Measurements from ENCODE around the gene ZNF524. TPM values are rescaled to one million over a fixed set of nuclear protein-coding genes. Genes with fewer than 3 reads are reported as not detected.
A peak's percentile ranks its signal among the peaks of the same experiment; 100 is the strongest.

Gene ZNF524
- total and polyA plus RNA-seq, 9 of the 15 experiments (the other 6 are each of a cell fraction or from before 2014, with no cell fraction given): 0.08 to 15.6 (median 2.9) TPM

GRCh38 chr19:55621205-55621672, 21.2 kb downstream of the ZNF524 start:
- Histone ChIP-seq H3K4me2 (ENCODE audit: insufficient read depth, low read length) (no peak overlapping the region), H3K27me3 (ENCODE audit: control insufficient read depth in 2 of 2, insufficient read depth in 2 of 2, low read length in 2 of 2) (no peaks in the 10 kb centered on the region), H3K4me3 (no peak overlapping the region), H3K27ac (ENCODE audit: extremely low read depth, low read depth, low read length) (no peak overlapping the region), H3K4me1 (replicated peaks in 1 of 2; ENCODE audit: control insufficient read depth in 2 of 2, insufficient read depth in 2 of 2, low read length in 2 of 2) (peaks cover 9 to 16% of the 10 kb centered on the region in 2 experiments; a peak in 4 of 5 replicates), H3K79me2 (ENCODE audit: control insufficient read depth, insufficient read depth, low read length) (peaks cover 7% of the 10 kb centered on the region; the same call in 2 of the 3 replicates), H3K9me1 (ENCODE audit: control insufficient read depth, insufficient read depth, low read length) (peaks cover 3% of the 10 kb centered on the region), H4K20me1 (replicated peaks; ENCODE audit: control insufficient read depth, insufficient read depth, low read length) (no peaks in the 10 kb centered on the region; the same call in 1 of the 2 replicates), H2AFZ (ENCODE audit: low read depth, low read length) (no peak overlapping the region), H3K36me3 (ENCODE audit: control insufficient read depth, insufficient read depth, low read length) (peaks cover 22% of the 10 kb centered on the region; the same call in 2 of the 3 replicates), H3K9me3 (replicated peaks; ENCODE audit: control insufficient read depth, insufficient read depth, low read depth, low read length) (no peaks in the 10 kb centered on the region), H3K9ac (ENCODE audit: insufficient read depth in 1 of 2, low read depth in 2 of 2, low read length in 2 of 2) (no peak overlapping the region)
- WGBS (ENCODE audit: insufficient coverage, low coverage, missing lambda C conversion rate): 83% methylated on average over 7 of the region's 9 CpGs
- intact Hi-C loops (cut with micrococcal nuclease): no loop called here
- DNase-seq (ENCODE audit: extremely low read depth in 1 of 4, low spot score in 3 of 4) (peak in 1 of 4 experiments; percentile 6), ATAC-seq (no peak), FAIRE-seq (no peak)
- CTCF ChIA-PET (ENCODE audit: low intra/inter-chr PET ratio): no interaction called here
- no peak for TF ChIP-seq FOXP4 (CRISPR knock-in tag; IDR thresholded peaks at IDR 0.05; ENCODE audit: borderline replicate concordance)
- TF ChIP-seq POLR2G (IDR thresholded peaks at IDR 0.05; ENCODE audit: low read depth, low read length): peak; percentile 11; the same call in 1 of the 2 replicates
- in situ Hi-C loops (cut with MboI): loop anchor here (10.0 kb wide), 1 partner anchor 336 kb away; the partner anchor contains the start of genes BRSK1 and HSPBP1
- POLR2A ChIA-PET: interaction anchor here (1.0 to 2.0 kb wide), 2 partner anchors 15 to 22 kb away, joined by 4 to 11 read pairs; partner anchors contain the start of genes FIZ1 and ZNF865
- TSS peak; percentile 42 for BruUV-seq (replicated peaks)
